HG03558 (cell line): ENCODE measurements around the gene TCF23.
"Not testable (repeated sequence)": the region's sequence is repeated elsewhere in the genome, so short reads cannot be mapped to it uniquely, and the experiment has no call there.

ENCODE experiments used
- ATAC-seq: cut with Tn5 transposase; IDR thresholded peaks from one replicate; pipeline ENCODE4 v1.9.1; 2021; ENCODE audit warnings: moderate number of reproducible peaks; ENCODE audit not compliant: unreplicated experiment; ENCODE audit errors: extremely low read depth

The TCF23 gene

GRCh38 chr2:27152102-27152795 lies 3.4 kb downstream of the TCF23 start:
- no peak for ATAC-seq

GRCh38 chr2:27152796-27153464 lies 4.1 kb downstream of the TCF23 start:
- ATAC-seq = no peak

GRCh38 chr2:27154488-27154887 lies 5.7 kb downstream of the TCF23 start:
- ATAC-seq = no peak

- ATAC-seq = no peak
These were observed 6.3 kb downstream of the TCF23 start for GRCh38 chr2:27155069-27155520.

- ATAC-seq = no peak
These were observed 9.7 kb downstream of the TCF23 start for GRCh38 chr2:27158468-27158867.

- ATAC-seq = no peak
These were observed 10.5 kb downstream of the TCF23 start for GRCh38 chr2:27159271-27159670.

GRCh38 chr2:27160191-27160590 lies 11.4 kb downstream of the TCF23 start:
- no peak for ATAC-seq

- ATAC-seq = no peak
These were observed 13.6 kb downstream of the TCF23 start for GRCh38 chr2:27162151-27163121.

- no peak for ATAC-seq
These were observed 16.4 kb downstream of the TCF23 start for GRCh38 chr2:27164960-27165763.

- no peak for ATAC-seq
These were observed 22.0 kb downstream of the TCF23 start for GRCh38 chr2:27170581-27171337.

GRCh38 chr2:27171351-27171848 lies 22.6 kb downstream of the TCF23 start:
- no peak for ATAC-seq

- ATAC-seq = no peak
These were observed 25.8 kb downstream of the TCF23 start for GRCh38 chr2:27174638-27175037.

GRCh38 chr2:27175330-27175729 lies 26.5 kb downstream of the TCF23 start:
- no peak for ATAC-seq

- not testable (repeated sequence) for ATAC-seq
These were observed 27.0 kb downstream of the TCF23 start for GRCh38 chr2:27175781-27176180.

GRCh38 chr2:27177441-27178351 lies 28.9 kb downstream of the TCF23 start:
- ATAC-seq = no peak

GRCh38 chr2:27178469-27178868 lies 29.7 kb downstream of the TCF23 start:
- no peak for ATAC-seq

GRCh38 chr2:27179344-27180000 lies 30.7 kb downstream of the TCF23 start:
- no peak for ATAC-seq

GRCh38 chr2:27182346-27182745 lies 33.5 kb downstream of the TCF23 start:
- no peak for ATAC-seq
